SK-N-SH (cell line): ENCODE data around the gene CCDC191. TPM values are rescaled to one million over a fixed set of nuclear protein-coding genes. Genes with fewer than 3 reads are reported as not detected.

Experiments used
- CTCF ChIA-PET: fragments of 300-600, 350-600 bp; formaldehyde crosslinking; extraction: SDS; loops from one replicate; lab custom pipeline; 2021; lab: Yijun Ruan, JAX
- POLR2A ChIA-PET: fragments of 350-600 bp; sonication (Branson Sonifier 250); formaldehyde crosslinking; extraction: SDS; loops from one replicate; lab custom pipeline; 2020; ENCODE audit warnings: antibody characterized with exemption, inconsistent platforms; lab: Yijun Ruan, JAX
- DNase-seq: peaks from one replicate; pipeline ENCODE4 v3.0.0; 2012
- H2AFZ ChIP-seq: fragments of 200-600 bp; sonication (generic); 2 replicates; pipeline ENCODE4 v1.8.1; 2016; ENCODE audit warnings: antibody characterized with exemption, mild to moderate bottlenecking, low read depth
- H3F3A ChIP-seq: fragments of 200-600 bp; sonication (generic); replicated peaks from 2 replicates; pipeline ENCODE3; 2016; ENCODE audit warnings: antibody characterized with exemption, mild to moderate bottlenecking; ENCODE audit not compliant: insufficient read depth
- H3K27ac ChIP-seq, 2 experiments: fragments of 200-500 bp in 1 of 2; fragments of 200-600 bp in 1 of 2; sonication (Bioruptor generic) in 1 of 2; sonication (generic), shearing (Covaris generic) in 1 of 2; 2 replicates each; pipeline versions ENCODE4 v1.5.1 to v1.6.1; 2014 to 2016; ENCODE audit warnings: low read depth in 2 of 2, inconsistent platforms in 1 of 2, low read length in 1 of 2, mild to moderate bottlenecking in 1 of 2, mixed read lengths in 1 of 2
- H3K27me3 ChIP-seq: fragments of 200-600 bp; sonication (generic), shearing (Covaris generic); 2 replicates; pipeline ENCODE4 v1.6.1; 2016; ENCODE audit warnings: mixed run types; ENCODE audit not compliant: insufficient read depth
- H3K36me3 ChIP-seq, 2 experiments: fragments of 200-500 bp in 1 of 2; fragments of 200-600 bp in 1 of 2; sonication (Bioruptor generic) in 1 of 2; sonication (generic) in 1 of 2; replicated peaks in 1 of 2; 2 replicates each; pipeline versions ENCODE3 to v1.5.1; 2014 to 2016; ENCODE audit warnings: low read length in 1 of 2, mild to moderate bottlenecking in 1 of 2; ENCODE audit not compliant: insufficient read depth in 2 of 2, control insufficient read depth in 1 of 2
- H3K4me1 ChIP-seq, 2 experiments: fragments of 200-500 bp in 1 of 2; fragments of 200-600 bp in 1 of 2; sonication (Bioruptor generic) in 1 of 2; sonication (generic), shearing (Covaris generic) in 1 of 2; 2 replicates each; pipeline versions ENCODE4 v1.5.1 to v1.6.1; 2014 to 2016; ENCODE audit warnings: low read depth in 1 of 2, low read length in 1 of 2, mixed run types in 1 of 2; ENCODE audit not compliant: insufficient read depth in 2 of 2, control insufficient read depth in 1 of 2
- H3K4me2 ChIP-seq: fragments of 200-600 bp; sonication (generic), shearing (Covaris generic); 2 replicates; pipeline ENCODE4 v1.6.1; 2017; ENCODE audit warnings: mixed run types
- H3K4me3 ChIP-seq, 2 experiments: fragments of 200-500 bp in 1 of 2; fragments of 200-600 bp in 1 of 2; sonication (Bioruptor generic) in 1 of 2; sonication (generic), shearing (Covaris generic) in 1 of 2; 2 replicates each; pipeline versions ENCODE4 v1.5.1 to v1.8.1; 2014 to 2016; ENCODE audit warnings: low read depth in 2 of 2, inconsistent platforms in 1 of 2, low read length in 1 of 2, mild to moderate bottlenecking in 1 of 2, mixed read lengths in 1 of 2, moderate library complexity in 1 of 2
- H3K79me2 ChIP-seq: fragments of 200-600 bp; sonication (generic); 2 replicates; pipeline ENCODE4 v1.8.1; 2017; ENCODE audit warnings: mild to moderate bottlenecking; ENCODE audit not compliant: insufficient read depth
- H3K9ac ChIP-seq: fragments of 200-600 bp; sonication (generic); 2 replicates; pipeline ENCODE4 v1.6.1; 2017; ENCODE audit warnings: mixed run types
- H3K9me2 ChIP-seq: fragments of 200-600 bp; sonication (generic); 2 replicates; pipeline ENCODE4 v1.6.1; 2017; ENCODE audit warnings: mixed run types
- H3K9me3 ChIP-seq: fragments of 200-600 bp; sonication (generic); 2 replicates; pipeline ENCODE4 v1.6.1; 2017; ENCODE audit warnings: mixed run types, mild to moderate bottlenecking, moderate library complexity
- H4K20me1 ChIP-seq: fragments of 200-600 bp; sonication (generic); 2 replicates; pipeline ENCODE4 v1.6.1; 2017; ENCODE audit warnings: mild to moderate bottlenecking, mixed run types; ENCODE audit not compliant: insufficient read depth
- FOSL2 ChIP-seq: IDR thresholded peaks from 2 replicates; pipeline ENCODE4 v1.4.0; 2012; ENCODE audit warnings: low read depth, mild to moderate bottlenecking, moderate library complexity, borderline replicate concordance
- FOXJ3 ChIP-seq: sonication (generic); formaldehyde crosslinking; IDR thresholded peaks from 2 replicates; pipeline ENCODE4 v1.5.1; 2020; ENCODE audit warnings: mild to moderate bottlenecking, missing genetic modification reagents
- GATA2 ChIP-seq: sonication (generic); formaldehyde crosslinking; IDR thresholded peaks from 2 replicates; pipeline ENCODE4 v1.5.0; 2020; ENCODE audit warnings: mild to moderate bottlenecking, missing genetic modification reagents
- JUND ChIP-seq: IDR thresholded peaks from 2 replicates; pipeline ENCODE4 v1.4.0; 2012
- MXI1 ChIP-seq: IDR thresholded peaks from 2 replicates; pipeline ENCODE4 v1.6.1; 2012; ENCODE audit warnings: mild to moderate bottlenecking, low read depth, low read length, improper control_type of control experiment
- NFIC ChIP-seq: IDR thresholded peaks from 2 replicates; pipeline ENCODE4 v1.4.0; 2012; ENCODE audit warnings: borderline replicate concordance
- PBX3 ChIP-seq: IDR thresholded peaks from 2 replicates; pipeline ENCODE4; 2012
- POLR2AphosphoS5 ChIP-seq: IDR thresholded peaks from 2 replicates; pipeline ENCODE4 v1.6.1; 2012; ENCODE audit warnings: low read depth, low read length
- RCOR1 ChIP-seq: fragments of 150-350 bp; IDR thresholded peaks from 2 replicates; pipeline ENCODE4 v1.6.1; 2017; ENCODE audit warnings: antibody characterized with exemption, low read length
- RFX5 ChIP-seq: IDR thresholded peaks from 2 replicates; pipeline ENCODE4 v1.6.1; 2012; ENCODE audit warnings: mild to moderate bottlenecking, improper control_type of control experiment, low read length
- RXRA ChIP-seq: IDR thresholded peaks from 2 replicates; pipeline ENCODE4 v1.4.0; 2012; ENCODE audit warnings: low read depth, mild to moderate bottlenecking, borderline replicate concordance
- TAF1 ChIP-seq: IDR thresholded peaks from 2 replicates; pipeline ENCODE4 v1.6.1; 2012; ENCODE audit warnings: low read depth, mild to moderate bottlenecking, low read length, moderate library complexity, borderline replicate concordance
- TCF12 ChIP-seq: IDR thresholded peaks from 2 replicates; pipeline ENCODE4 v1.4.0; 2012
- WGBS: methylation state at CpG from one replicate; pipeline ENCODE4 v1.1.6; 2017; ENCODE audit warnings: low lambda C conversion rate; 5-methylcytosine and 5-hydroxymethylcytosine counted together
- polyA plus RNA-seq, 3 experiments: library from polyadenylated mRNA; depleted of rRNA; stranded (reverse); fragments of >200 nt; gene quantifications; 2 replicates each; pipeline ENCODE4 v1.2.3, GENCODE V29; 2012

The CCDC191 gene
- polyA plus RNA-seq, 1 of the 3 experiments (the other 2 are of a cell fraction): 3.1 TPM

GRCh38 chr3:114101101-114101500, 44.8 kb upstream of the CCDC191 start:
- whole genome bisulfite sequencing: 55% methylated on average over 1 of the region's 1 CpG
- H3K9ac ChIP-seq: no peak overlapping the region
- DNase-seq: no peak
- no peaks in the 10 kb centered on the region for H3K36me3 ChIP-seq
- H3K4me2 ChIP-seq: no peak overlapping the region
- no peak overlapping the region for H3K27ac ChIP-seq
- POLR2A ChIA-PET: no interaction called here
- H3K9me3 ChIP-seq: no peaks in the 10 kb centered on the region
- H3K79me2 ChIP-seq: no peaks in the 10 kb centered on the region
- H3F3A ChIP-seq: no peaks in the 10 kb centered on the region
- CTCF ChIA-PET: interaction anchor here (1.3 kb wide), 1 partner anchor 15 kb away, joined by 3 read pairs; no protein-coding TSS in a partner anchor
- H2AFZ ChIP-seq: no peak overlapping the region
- H4K20me1 ChIP-seq: no peaks in the 10 kb centered on the region
- no peak for TF ChIP-seq TCF12
- TF ChIP-seq TAF1: no peak
- TF ChIP-seq FOXJ3 (CRISPR knock-in tag): no peak
- no peak for TF ChIP-seq GATA2 (CRISPR knock-in tag)
- TF ChIP-seq RCOR1: no peak
- TF ChIP-seq FOSL2: no peak
- TF ChIP-seq POLR2AphosphoS5: no peak
- H3K4me3 ChIP-seq: no peak overlapping the region
- H3K4me1 ChIP-seq: no peaks in the 10 kb centered on the region
- no peaks in the 10 kb centered on the region for H3K27me3 ChIP-seq
- H3K9me2 ChIP-seq: no peaks in the 10 kb centered on the region

GRCh38 chr3:114095796-114096195, 39.5 kb upstream of the CCDC191 start:
- ChIA-PET POLR2A (no interaction called here), CTCF (no interaction called here)
- no peak for DNase-seq
- Histone ChIP-seq H3F3A (peaks cover 10% of the 10 kb centered on the region), H3K9ac (no peak overlapping the region), H3K79me2 (no peaks in the 10 kb centered on the region), H3K4me2 (no peak overlapping the region), H3K4me3 (no peak overlapping the region), H4K20me1 (no peaks in the 10 kb centered on the region), H3K9me2 (no peaks in the 10 kb centered on the region), H3K36me3 (no peaks in the 10 kb centered on the region), H2AFZ (peak overlapping the region; percentile 33; the same call in 1 of the 2 replicates), H3K9me3 (no peaks in the 10 kb centered on the region), H3K27me3 (no peaks in the 10 kb centered on the region), H3K4me1 (0 out of 4 replicates have a peak, but pooled peaks cover 0 to 9% of the 10 kb centered on the region in 2 experiments), H3K27ac (no peak overlapping the region)
- WGBS: 64% methylated on average over 3 of the region's 3 CpGs
- TF ChIP-seq MXI1: no peak
- TF ChIP-seq RFX5: no peak

DNA sequence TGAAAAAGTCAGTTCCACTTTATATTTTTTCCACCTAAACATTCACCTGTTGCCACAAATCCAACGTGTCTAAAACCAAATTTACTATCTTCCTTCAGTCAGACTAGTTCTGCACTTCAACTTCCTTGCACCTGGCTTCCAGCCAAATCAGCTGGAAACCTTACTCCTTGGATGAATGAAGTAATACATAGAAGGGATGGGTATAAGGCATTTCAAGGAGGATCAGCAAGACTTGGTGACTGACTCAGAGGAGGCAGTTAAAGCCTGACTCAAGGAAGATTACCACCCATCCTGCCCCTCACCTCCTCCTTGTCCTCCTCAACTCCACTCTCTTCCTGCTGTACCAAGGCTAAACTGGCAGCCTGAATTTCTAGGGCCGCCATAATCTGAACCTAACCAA, 37.3 kb upstream of the CCDC191 start:
- Histone ChIP-seq H3K9me2 (no peaks in the 10 kb centered on the region), H4K20me1 (no peaks in the 10 kb centered on the region), H3K4me1 (0 out of 4 replicates have a peak, but pooled peaks cover 0 to 9% of the 10 kb centered on the region in 2 experiments), H3K27ac (no peak overlapping the region), H2AFZ (no peak overlapping the region), H3K9me3 (no peaks in the 10 kb centered on the region), H3K36me3 (no peaks in the 10 kb centered on the region), H3K9ac (no peak overlapping the region), H3K79me2 (no peaks in the 10 kb centered on the region), H3F3A (peaks cover 10% of the 10 kb centered on the region), H3K4me3 (no peak overlapping the region), H3K4me2 (no peak overlapping the region), H3K27me3 (no peaks in the 10 kb centered on the region)
- POLR2A ChIA-PET: no interaction called here
- DNase-seq: peak; percentile 9
- CTCF ChIA-PET: no interaction called here
- WGBS: 62% methylated on average over 2 of the region's 2 CpGs
- TF ChIP-seq PBX3 (no peak), RCOR1 (no peak), JUND (no peak), NFIC (peak; percentile 87), RXRA (no peak)
